Esophagus muscularis mucosa (tissue), 4 donors: ENCODE measurements around the gene SV2B. TPM values are rescaled to one million over a fixed set of nuclear protein-coding genes. Genes with fewer than 3 reads are reported as not detected.

Source experiments
- DNase-seq: peaks from one replicate; pipeline ENCODE4 v3.0.0-alpha.2; 2017; ENCODE audit errors: extremely low spot score
- H3K27ac ChIP-seq, 4 donors: fragments of 200-600 bp; sonication (generic); replicated peaks in 1 of 4; 1 replicate in 3 of 4; 2 replicates in 1 of 4; pipeline ENCODE4 v1.5.1; 2016 to 2019; ENCODE audit warnings: mild to moderate bottlenecking in 1 of 4
- H3K27me3 ChIP-seq, 4 donors: fragments of 200-600 bp; sonication (generic); one replicate each; pipeline versions ENCODE4 v1.5.1 to v1.6.0; 2016 to 2019
- H3K36me3 ChIP-seq, 4 donors: fragments of 200-600 bp; sonication (generic); one replicate each; pipeline ENCODE4 v1.5.1; 2016 to 2019
- H3K4me1 ChIP-seq, 4 donors: fragments of 200-600 bp; sonication (generic); one replicate each; pipeline ENCODE4 v1.5.1; 2016 to 2019
- H3K4me3 ChIP-seq, 4 donors: fragments of 200-600 bp; sonication (generic); 1 replicate in 2 of 4; 2 replicates in 2 of 4; pipeline ENCODE4 v1.5.1; 2016 to 2019; ENCODE audit warnings: mild to moderate bottlenecking in 4 of 4, moderate library complexity in 1 of 4
- H3K9me3 ChIP-seq, 4 donors: fragments of 200-600 bp; sonication (generic); 1 replicate in 3 of 4; 2 replicates in 1 of 4; pipeline ENCODE4 v1.5.1; 2016 to 2019
- CTCF ChIP-seq, 3 experiments: fragments of 200-600 bp in 2 of 3; fragments of 450-650 bp in 1 of 3; sonication (generic) in 2 of 3; IDR thresholded peaks; one replicate each; pipeline ENCODE4 v1.5.1; 2017 to 2019; ENCODE audit warnings: antibody characterized with exemption in 3 of 3, mild to moderate bottlenecking in 2 of 3, moderate library complexity in 1 of 3
- EP300 ChIP-seq: sonication (generic); formaldehyde crosslinking; IDR thresholded peaks from one replicate; pipeline ENCODE4 v1.6.1; 2017; ENCODE audit warnings: antibody characterized with exemption
- POLR2A ChIP-seq: fragments of 450-650 bp; IDR thresholded peaks from one replicate; pipeline ENCODE4 v1.6.1; 2017; ENCODE audit warnings: antibody characterized with exemption, moderate library complexity, mild to moderate bottlenecking, low read depth
- POLR2AphosphoS5 ChIP-seq, 2 donors: sonication (generic); formaldehyde crosslinking; IDR thresholded peaks; one replicate each; pipeline ENCODE4 v1.6.1; 2017; ENCODE audit warnings: antibody characterized with exemption in 2 of 2
- WGBS: methylation state at CpG from one replicate; pipeline ENCODE4 v1.1.5; 2018; 5-methylcytosine and 5-hydroxymethylcytosine counted together
- intact Hi-C: fragments of 100-400 bp; cut with DNase I; formaldehyde crosslinking; loops from one replicate; pipeline ENCODE4 v1.15.1; 2023
- total RNA-seq, 4 donors: library from RNA; depleted of rRNA; stranded (reverse); fragments of >200 nt; gene quantifications; one replicate each; pipeline versions ENCODE4 v1.1.0 to v1.2.1, GENCODE V29; 2016

The SV2B gene
- total RNA-seq, 4 donors from 2014 or later, result 1.9 to 3.0 (median 2.1) TPM

DNA sequence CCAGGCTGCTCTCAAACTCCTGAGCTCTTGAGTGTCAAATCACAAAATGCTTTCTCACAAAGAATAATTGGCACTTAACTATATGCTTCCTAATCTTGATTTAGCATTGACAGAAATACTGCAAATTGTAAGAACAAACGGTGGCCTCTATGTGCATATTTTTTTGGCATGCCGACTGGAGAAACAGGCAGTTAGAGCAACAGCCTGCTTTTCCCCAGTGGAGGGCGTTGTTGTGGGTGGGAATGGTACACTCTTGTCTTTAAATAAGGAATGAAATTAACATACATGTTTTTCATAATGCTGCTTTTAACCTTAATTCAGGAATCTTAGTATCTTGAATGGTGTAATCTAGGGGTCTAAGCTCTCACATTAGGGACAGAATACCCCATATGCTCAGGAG is 31.1 kb upstream of the SV2B start:
- peak; percentile 62 for DNase-seq
- Histone ChIP-seq H3K9me3 (no peaks in the 10 kb centered on the region), H3K27me3 (peaks cover 0 to 21% (median 0%) of the 10 kb centered on the region in 4 donors), H3K4me1 (no peaks in the 10 kb centered on the region), H3K36me3 (no peaks in the 10 kb centered on the region), H3K4me3 (no peak overlapping the region), H3K27ac (no peak overlapping the region)
- WGBS, result 76% methylated on average over 3 of the region's 3 CpGs
- intact Hi-C loops, result no loop called here
- no peak for TF ChIP-seq POLR2A

GRCh38 chr15:91070872-91071271 is 29.2 kb upstream of the SV2B start:
- WGBS, result 84% methylated on average over 8 of the region's 8 CpGs
- H3K9me3 ChIP-seq, result no peaks in the 10 kb centered on the region
- no peak for DNase-seq
- intact Hi-C loops, result no loop called here
- no peak overlapping the region for H3K27ac ChIP-seq
- no peaks in the 10 kb centered on the region for H3K36me3 ChIP-seq
- H3K4me3 ChIP-seq, result no peak overlapping the region
- peaks cover 0 to 21% (median 0%) of the 10 kb centered on the region in 4 donors for H3K27me3 ChIP-seq
- no peaks in the 10 kb centered on the region for H3K4me1 ChIP-seq
- TF ChIP-seq POLR2AphosphoS5 (IDR thresholded peaks at IDR 0.05), result no peak
- TF ChIP-seq EP300, result no peak
- TF ChIP-seq CTCF (IDR thresholded peaks at IDR 0.05), result no peak
- TF ChIP-seq POLR2A, result no peak

DNA sequence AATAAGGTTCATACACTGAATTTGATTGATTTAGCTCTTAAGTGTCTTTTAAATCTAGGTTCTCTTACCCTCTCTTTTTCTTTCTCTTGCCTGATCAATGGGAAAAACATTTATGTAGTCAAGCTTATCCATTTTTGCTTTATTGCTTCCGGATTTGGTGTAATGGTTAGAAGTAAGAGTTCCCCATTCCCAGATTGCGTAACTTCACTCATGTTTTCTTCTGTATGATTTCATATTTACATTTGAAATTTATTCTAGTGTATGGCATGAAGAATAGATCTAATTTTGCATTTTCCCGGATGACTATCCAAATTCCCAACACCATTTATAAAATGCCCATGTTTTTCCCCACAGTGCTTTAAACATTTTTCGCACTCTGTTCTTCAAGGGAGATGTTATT is 27.9 kb upstream of the SV2B start:
- DNase-seq, result no peak
- Histone ChIP-seq H3K27me3 (peaks cover 0 to 21% (median 0%) of the 10 kb centered on the region in 4 donors), H3K36me3 (no peaks in the 10 kb centered on the region), H3K4me1 (no peaks in the 10 kb centered on the region), H3K4me3 (no peak overlapping the region), H3K9me3 (no peaks in the 10 kb centered on the region), H3K27ac (no peak overlapping the region)
- WGBS, result 92% methylated on average over 4 of the region's 4 CpGs
- TF ChIP-seq POLR2A (no peak), EP300 (no peak), POLR2AphosphoS5 (IDR thresholded peaks at IDR 0.05) (no peak), CTCF (IDR thresholded peaks at IDR 0.05) (no peak)
- intact Hi-C loops, result no loop called here

DNA sequence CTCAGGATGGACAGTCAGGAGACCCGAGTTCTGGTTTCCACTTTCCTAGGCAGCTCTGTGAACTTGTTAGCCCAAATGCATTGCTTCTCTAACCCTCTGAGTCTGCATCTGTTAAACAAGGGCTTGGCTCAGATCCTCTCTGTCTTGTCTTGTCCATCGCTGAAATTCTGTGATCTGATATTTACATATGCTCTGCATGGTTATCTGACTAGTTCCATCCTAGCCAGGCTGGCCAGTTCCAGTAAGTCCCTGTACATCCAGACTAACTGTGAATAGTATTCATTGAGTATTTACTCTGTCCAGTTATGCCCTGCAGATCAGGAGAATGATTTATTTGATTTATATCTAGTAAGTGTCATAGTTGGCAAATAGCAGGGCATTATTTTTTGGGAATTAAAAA is 27.0 kb upstream of the SV2B start:
- Histone ChIP-seq H3K9me3 (peaks cover 0 to under 1% (median 0%) of the 10 kb centered on the region in 4 donors), H3K36me3 (no peaks in the 10 kb centered on the region), H3K4me3 (no peak overlapping the region), H3K4me1 (no peaks in the 10 kb centered on the region), H3K27me3 (peaks cover 0 to 21% (median 0%) of the 10 kb centered on the region in 4 donors), H3K27ac (no peak overlapping the region)
- intact Hi-C loops, result no loop called here
- DNase-seq, result no peak
- 85% methylated on average over 2 of the region's 2 CpGs for WGBS
- no peak for TF ChIP-seq POLR2AphosphoS5 (IDR thresholded peaks at IDR 0.05)
- no peak for TF ChIP-seq CTCF (IDR thresholded peaks at IDR 0.05)
- TF ChIP-seq POLR2A, result no peak
- no peak for TF ChIP-seq EP300

- Histone ChIP-seq H3K27me3 (peaks cover 0 to 20% (median 0%) of the 10 kb centered on the region in 4 donors), H3K9me3 (peaks cover 0 to 7% (median under 1%) of the 10 kb centered on the region in 4 donors), H3K4me1 (no peaks in the 10 kb centered on the region), H3K4me3 (no peak overlapping the region), H3K27ac (no peak overlapping the region), H3K36me3 (no peaks in the 10 kb centered on the region)
- DNase-seq, result no peak
- intact Hi-C loops, result no loop called here
- 88% methylated on average over 1 of the region's 1 CpG for WGBS
- TF ChIP-seq POLR2A (no peak), EP300 (no peak), CTCF (IDR thresholded peaks at IDR 0.05) (no peak), POLR2AphosphoS5 (IDR thresholded peaks at IDR 0.05) (no peak)
Observed at GRCh38 chr15:91073768-91074167, 26.3 kb upstream of the SV2B start.
